ENCODE data around the gene INF2.

The INF2 gene

DNA sequence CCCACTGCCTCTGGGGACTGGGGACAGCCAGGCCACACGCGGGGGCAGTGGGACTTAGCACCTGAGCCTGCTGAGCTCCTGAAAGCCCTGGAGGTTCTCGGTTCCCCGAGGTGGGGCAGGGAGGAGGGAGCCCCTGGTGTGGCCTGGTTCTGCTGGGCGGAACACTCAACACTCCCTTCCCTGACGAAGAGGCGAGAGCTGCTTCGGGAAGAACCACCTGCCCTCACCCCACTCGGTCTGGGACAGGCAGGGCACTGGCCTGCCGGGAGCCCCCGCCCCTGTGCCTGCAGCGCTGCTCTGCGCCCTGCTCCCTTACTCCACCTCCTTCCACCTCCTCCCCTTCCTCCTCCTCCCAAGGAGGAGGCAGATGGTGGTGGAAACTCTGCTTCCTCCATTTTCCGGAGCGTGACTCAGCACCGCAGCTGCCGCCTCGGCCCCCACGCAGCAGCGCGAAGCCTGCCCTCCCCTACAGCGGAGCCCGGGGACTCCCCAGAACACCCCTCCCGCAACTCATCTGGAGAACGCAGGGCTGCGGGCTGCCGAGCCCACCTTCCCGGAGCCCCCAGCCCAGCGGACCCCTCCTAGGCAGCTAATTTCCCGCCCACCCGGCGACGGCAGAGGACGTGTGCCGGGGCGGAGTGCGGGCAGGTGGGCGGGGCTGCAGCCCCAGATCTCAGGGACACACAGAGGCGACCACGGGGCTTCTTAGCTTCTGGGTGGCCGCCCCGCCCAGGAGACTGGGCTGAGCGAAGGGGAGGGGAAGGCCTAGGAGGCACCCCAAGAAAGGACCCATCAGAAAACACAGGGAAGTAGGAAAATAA lies 11.7 kb upstream of the INF2 start:
- peak; percentile 38 for DNase-seq

DNA sequence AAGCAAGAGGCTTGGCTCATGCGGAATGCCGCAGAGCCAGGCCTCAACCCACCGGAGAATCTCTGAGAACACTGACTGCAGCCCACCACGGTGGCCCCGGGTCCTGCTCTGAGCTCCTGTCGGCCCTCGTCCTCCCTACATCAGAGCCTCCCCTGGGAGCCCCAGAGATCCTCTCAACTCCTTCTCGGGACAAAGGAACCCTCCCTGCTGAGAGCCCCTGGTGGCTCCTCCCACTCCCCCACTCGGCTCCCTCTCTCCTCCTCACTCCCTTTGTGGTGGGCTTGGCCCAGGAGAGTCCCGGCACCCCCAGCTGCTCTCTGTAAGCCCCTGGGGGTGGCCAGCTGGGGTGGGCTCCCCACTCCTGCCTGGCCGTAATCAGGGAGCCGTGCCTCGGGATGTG lies 11.1 kb upstream of the INF2 start:
- DNase-seq, result no peak

DNA sequence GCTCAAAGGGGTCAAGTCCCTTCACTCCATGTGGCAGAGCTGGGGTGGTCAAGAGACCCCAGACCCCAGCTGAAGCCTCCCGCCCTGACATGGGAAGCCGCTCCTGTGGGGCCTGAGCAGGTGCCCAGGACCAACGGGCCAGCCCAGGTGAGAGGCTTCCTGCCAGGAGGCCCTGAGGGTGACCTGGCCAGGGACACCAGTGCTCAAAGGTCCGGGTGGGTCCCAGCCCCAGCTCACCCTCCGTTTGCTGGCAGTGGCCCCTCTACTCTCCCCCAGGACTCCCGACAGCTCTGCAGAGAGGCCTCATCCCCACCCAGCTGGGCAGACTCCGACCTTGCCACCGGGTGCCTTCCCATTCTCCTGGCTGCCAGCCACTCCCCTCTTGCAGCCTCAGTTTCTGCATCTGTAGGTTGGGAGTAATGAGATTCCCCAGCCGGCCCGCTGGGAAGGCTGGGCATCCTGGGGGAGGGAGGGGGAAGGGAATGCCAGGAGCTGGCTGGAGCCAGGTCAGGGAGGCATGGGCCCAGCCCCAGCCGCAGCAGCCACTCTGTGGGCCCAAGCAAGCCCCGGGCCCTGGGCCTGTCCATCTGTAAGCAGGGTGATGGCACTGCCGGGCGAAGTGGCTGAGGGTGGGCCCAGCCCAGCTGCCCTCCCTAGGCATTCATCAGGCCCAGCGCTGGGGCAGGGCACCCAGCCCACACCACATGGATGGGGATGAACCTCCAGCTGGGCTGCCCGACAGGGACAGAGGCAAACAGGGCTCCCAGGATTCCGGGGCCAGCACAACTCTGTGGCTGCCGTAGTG lies 10.3 kb upstream of the INF2 start:
- no peak for DNase-seq

DNA sequence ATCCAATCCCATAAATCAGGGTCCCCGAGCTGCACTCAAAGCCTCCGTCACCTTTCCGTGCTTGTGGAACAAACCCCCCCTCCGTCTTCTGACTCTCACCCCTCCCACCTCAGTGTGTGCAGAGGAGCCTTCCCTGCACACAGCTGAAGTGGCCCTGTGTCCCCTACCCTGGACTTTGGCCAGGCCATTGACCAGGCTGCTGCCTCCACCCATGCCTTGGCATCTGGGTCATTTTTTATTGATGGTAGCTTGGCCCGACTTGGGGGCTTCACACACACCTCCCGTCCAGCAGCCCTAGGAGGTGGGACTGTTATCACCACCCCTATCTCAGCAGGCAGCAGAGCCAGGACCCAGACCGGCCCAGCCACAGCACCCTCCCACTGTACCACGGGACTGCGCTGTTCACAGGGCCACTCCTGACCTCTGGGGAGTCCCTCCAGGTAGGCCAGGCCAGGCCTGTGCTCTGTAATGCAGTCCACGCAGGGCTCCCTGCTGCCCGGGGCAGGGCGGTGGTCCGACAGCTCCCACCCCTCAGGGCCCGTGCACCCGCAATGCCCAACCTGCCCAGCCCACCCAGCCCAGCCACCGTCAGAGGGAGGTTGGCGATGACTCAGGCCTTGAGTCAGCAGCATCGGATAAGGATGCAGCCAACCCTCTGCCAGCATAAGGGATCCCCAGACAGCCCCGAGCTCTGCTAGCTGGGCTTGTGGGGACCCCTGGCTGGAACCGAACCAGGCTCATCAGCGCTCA lies 9.2 kb upstream of the INF2 start:
- no peak for DNase-seq

DNA sequence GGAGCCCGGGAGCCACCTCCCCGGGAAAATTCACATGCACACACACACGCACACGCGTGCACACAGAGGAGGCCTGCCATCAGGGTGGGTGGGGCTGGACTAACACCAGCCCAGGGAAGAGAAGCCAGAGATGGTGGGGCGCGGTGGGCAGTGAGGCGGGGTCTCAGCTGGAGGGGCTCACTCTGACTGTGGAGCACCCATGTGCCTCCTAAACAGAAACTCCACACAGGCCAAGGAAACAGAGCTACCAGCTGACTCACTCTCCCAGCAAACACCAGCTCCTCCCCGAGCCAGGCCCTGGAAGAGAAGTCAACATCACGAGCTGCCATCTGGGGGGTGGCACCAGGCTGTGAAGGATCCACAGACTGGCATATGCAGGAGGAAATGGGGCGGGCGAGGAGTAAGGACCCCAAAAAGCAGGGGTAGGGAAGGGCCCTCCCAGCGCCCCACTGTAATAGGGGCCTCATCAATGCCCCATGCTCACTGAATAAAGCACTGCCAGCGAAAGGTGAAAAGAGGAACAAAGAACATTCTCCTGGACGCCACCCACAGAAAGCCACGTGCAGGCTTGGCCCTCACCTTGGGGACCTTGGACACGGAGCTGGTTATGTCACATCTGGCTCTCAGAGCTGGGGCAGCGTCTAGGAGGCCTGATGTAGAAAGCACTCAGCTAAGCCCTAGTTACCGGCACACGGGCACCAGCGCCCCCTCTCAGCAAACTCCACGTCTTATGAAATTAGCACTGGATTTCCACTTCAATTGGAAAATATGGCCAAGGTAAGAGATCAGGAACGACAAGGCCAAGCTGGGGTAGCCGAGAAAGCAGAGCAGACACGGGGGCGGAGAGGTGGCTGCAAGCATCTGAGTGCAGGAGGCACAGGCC lies 8.4 kb upstream of the INF2 start:
- no peak for DNase-seq

DNA sequence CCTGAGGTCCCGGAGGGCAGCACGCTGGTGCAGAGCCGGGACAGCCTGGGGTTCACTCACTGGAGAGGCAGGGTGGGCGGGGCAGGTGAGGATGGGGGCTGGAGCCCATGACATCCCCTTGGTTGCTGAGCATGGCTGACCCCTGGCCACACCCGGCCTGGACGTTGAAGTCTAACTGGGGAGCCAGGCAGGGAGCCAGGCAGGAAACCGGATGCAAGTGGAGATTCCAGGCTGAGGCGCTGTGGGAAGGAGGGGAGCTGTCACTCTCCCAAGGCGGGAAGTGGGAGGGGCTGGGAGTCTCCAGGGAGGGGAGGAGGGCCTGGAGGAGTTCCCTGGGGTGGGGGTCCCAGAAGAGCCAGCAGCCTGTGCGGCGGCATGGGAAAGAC lies 7.7 kb upstream of the INF2 start:
- no peak for DNase-seq

DNA sequence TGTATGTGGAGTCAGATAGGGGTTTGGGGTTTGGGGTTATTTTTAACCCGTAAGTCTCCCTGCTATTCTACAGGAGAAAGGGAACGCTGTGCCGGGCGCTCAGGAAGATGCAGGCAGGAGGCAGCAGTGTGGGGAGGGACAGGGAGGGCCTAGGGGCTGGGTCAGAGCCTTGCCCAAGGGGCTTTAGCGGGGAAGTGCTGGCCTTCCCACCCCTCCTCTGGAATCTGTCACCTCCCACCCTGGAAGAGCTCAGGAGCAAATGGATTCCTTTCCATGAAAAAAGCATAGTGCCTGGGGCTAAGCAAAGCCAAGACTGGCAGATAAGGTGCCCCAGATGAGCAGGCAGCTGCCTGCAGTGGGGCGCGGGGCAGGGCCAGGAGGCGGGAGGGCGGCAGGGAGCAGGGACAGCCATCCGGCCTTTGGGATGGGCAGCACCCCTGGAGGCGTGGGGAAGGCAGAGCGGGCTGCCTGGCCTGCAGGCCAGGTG lies 7.3 kb upstream of the INF2 start:
- DNase-seq, result no peak

DNA sequence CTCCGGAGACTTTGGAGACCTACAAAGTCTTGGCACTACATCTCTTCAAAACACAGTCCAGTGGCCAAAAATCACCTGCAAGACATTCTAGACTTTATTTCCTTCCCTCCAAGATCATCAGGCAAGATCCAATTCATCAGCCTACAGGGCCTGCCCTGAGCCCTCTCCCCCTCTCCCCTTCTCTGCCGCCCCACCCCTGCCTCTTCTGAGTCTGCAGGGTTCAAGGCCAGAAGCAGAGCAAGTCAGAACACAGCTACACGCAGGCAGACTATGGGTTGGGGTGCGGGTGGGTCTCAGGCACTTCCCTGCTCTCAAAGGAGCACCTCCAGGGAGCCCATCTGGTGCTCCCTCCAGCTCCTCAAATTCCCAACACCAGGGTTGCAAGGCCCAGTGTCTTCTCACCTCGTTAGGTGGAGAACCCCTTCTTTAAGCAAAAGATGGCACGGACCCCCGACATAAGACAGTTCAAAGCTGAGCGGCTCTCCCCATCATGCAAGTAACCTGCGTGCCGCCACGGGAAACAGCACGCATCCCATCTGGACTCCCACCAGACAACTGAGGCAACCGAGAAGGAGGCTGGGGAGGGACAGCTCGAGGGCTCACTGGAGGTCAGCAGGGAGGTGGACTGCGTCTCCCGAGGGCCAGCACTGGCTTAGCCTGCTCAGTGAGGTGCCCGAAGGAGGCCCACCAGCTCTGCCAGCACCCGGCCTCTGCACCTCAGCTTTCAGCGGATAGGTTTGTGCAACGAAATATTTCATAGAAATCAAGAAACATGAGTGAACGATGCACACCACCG lies 5.6 kb upstream of the INF2 start:
- DNase-seq, result no peak

DNA sequence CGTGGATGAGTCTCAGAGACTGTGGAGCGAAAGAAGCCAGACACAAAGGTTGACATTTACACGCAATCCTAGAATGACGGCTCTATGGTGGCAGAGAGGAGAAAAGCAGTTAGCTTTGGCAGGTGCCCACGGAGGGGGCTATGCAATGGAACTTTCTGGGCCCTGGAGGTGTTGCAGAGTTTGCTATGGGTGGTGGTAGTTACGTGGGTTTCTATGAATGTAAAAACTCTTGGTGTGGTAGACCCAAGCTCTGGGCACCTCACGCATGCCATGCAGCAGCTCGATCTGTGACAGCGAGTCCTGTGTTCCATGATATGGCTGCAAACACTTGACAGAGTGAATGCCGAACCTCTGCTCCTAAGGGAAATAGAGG lies 5.0 kb upstream of the INF2 start:
- DNase-seq, result no peak

DNA sequence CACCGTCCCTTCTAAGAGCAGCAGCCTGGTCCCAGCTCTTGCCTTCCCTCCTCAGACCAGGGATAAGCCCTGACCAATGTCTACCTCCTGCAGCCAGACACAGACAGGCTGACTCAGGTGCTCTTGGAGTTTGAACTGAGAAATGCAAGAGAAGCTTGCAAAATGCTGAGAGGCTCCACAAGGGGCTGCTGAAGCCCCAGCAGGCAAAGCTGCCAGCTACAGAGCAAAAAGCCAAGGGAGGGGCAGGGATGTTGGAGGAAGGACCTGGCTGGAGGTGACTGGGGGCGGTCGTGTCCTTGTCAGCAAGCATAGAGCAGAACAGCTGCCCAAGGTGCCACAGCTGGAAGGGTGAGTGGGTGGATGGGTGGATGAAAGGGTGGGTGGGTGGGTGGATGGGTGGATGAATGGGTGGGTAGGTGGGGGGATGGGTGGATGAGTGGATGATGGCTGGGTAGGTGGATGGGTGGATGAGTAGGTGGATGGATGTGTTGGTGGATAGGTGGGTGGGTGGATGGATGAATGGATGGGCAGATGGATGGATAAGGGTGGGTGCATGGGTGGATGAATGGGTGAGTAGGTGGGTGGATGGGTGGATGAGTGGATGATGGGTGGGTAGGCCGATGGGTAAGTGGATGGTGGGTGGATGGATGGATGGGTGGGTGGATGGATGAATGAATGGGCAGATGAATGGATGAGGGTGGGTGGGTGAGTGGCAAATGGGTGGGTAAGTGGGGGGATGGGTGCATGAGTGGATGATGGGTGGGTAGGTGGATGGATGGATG lies 4.0 kb upstream of the INF2 start:
- no peak for DNase-seq

DNA sequence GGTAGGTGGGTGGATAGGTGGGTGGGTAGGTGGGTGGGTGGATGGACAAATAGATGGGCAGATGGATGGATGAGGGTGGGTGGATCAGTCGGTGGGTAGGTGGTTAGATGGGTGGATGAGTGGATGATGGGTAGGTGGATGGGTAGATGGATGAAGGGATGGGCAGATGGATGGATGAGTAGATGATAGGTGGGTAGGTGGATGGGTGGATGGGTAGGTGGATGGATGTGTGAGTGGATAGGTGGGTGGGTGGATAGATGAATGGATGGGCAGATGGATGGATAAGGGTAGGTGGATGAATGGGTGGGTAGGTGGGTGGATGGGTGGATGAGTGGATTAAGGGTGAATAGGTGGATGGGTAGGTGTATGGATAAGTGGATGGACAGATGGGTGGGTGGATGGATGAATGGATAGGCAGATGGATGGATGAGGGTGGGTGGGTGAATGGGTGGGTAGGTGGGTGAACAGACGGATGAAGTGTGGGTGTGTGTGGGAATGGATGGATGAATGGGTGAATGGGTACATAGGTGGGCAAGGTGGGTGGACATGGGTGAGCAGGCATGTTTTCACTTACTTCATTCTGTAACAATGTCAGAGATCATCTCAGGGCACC lies 3.3 kb upstream of the INF2 start:
- no peak for DNase-seq

DNA sequence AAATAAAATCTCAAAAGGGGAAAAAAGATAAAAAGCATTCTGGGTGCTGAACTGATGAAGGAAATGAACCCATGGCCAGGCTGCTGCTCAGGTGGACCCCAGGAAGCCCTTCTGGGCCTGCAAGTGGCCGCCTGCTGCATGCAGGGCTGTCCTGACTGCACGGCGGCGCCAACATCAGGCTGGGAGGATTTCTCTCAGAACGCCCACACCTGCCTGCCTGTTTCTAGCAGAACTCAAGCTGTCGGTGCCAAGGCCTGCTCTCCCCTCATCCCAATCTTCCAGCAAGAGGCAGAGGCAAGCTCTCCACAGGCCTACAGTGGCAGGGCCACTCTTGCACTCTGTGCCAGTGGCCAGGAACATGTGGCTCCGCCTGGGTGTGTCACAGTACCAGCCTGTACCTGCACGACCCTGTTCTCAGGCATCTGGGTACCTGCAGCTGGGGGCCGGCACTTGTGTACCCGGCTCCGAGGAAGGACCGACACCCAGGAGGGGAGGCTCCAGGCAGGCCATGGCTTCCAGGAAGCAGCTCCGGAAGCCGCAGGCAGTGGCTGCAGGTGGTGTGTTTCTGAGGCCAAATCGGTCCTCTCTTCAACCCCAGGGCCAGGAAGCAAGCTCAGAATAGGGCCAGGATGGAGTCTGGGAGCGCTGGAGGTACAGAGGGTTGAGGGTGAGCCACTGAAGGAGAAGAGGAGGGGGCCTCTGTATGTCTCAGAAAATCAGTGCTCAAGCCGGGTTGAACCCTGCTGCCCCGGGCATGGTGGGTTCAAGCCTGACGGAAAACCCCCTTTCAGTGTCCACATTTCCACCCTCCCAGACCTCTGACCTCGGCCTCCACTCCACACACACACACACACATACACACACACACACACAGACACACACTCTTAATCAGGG lies 2.5 kb upstream of the INF2 start:
- no peak for DNase-seq

DNA sequence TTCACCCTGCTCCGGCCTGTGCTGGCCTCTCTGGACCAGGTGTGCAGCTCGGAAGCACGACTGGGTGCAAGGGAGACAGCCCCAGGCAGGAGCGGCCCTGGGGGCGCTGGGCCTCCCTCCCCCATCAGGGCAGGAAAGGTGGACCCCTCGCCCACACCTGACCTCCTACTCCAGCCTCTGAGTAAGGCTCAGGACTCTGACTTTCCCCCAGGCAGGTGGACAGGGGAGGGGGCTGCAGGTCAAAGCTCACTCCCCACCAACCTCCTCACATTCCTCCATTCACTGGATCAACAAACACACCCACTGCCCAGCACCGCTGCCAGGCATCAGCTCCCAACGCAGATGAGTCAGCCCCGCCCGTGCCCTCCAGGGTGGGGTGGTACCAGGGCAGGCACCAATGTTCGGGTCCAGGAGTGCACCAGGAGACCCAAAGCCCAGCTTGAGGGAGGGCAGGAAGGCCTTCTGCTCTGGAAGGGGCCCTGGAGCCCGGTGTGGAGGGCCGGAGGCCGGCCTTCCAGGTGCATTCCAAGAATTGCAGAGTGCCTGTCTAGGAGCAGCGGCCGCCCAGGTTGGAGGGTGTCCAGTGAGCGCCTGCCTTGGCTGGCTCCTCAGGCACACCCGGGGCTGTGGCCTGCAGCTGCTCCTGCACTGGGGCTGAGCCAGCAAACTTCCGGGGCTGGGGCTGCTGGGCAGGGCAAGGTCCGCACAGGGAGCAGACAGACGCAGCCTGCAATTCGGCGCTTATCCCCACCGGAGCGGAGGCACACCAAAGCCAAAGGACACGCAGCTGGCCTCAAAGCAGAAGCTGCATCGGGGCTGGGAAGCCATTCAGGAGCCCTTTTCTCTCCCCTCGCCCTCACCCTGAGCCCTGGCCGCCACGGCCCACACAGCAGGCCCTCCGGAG lies 1.6 kb upstream of the INF2 start:
- DNase-seq, result no peak

DNA sequence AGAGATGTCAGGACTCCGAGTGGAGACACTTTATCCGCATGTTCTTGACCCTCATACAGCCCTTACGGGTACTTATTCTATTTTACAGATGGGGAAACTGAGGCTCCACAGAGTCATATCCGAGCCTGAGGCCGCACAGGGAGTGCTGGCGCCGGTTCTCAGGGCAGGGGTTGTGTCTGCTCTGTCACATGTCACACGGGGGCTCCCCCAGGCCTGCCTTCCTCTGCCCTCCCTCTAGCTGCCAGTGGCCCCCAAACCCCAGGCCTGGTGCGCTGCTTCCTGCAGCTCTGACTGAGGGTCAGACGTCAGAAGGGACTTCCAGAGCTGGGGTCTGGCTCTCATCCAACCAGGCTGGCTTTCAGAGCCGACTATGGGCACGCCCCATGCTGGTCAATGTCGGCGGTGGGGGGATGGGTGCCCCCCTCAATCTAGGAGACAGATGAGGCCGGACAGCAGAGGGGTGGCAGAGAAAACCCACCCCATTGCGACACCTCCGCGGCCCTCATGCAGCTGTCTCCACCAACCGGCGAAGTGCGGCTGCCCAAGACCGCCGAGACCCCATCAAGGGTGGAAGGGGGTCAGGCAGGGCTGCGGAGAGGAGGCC lies 811 bp upstream of the INF2 start:
- no peak for DNase-seq

DNA sequence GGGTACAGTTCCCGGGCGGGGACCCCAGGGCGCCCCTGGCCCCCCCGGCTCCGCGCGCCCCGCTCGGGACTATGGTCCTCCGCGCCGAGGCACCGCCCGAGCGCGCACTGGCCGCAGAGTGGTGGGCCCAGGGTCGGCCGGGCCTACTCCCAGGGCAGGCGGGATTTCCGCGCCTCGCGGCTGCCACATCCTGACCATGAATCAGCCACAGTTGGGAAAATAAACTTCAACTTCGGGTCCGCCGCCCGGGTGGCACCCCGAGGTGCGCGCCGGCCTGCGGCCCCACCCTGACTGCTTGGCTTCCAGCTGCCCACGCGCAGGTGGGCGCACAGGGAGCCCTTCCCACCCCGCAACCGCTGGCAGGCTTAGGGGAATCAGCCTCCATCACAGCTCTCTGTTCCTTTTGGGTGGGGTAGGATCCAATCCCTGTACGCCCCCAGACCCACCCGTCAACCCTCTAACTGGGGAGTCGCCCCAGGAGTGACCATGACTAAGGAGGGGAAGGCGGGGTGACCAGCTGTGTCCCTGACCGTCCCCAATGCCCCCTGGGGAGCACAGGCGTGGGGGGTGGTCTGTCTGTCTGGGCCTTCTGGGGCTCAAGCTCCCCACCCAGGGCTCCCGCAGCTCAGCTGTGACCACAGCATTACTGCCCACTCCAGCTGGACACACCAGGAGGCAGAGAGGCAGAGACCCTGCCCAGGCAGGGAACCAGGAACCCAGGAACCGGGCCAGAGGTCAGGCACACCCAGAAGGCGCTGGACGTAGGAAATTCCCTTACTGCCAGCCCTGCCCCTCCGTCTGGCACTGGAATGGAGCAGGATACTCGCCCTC lies 678 bp downstream of the INF2 start:
- DNase-seq, result no peak

DNA sequence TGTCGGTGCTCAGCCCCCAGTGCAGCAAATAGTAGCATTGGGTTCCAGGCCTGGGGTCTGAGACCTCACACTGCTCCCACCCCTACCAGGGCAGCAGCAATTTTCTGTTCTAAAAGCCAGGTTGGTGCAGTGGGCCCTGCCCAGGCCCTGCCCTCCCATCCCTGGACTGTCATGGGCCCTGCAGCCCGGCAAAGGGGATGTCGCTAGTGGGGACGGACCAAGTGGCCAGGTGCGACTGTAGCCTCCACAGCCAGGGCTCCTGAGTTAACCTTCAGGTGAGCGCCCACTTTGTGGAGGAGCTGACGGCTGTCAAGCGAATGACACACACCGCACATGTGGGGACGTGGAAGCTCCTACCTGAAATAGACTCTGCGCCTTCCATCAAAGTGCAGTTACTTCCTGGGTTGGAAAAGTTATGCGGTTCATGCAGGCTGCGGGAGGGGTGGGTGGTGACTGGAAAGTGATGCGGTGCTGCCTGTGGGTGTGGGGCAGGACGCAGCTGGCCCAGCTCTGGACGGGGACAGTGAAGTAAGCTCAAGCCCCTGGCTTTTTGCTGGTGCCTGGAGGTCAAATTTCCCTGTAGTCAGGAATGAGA lies 1.5 kb downstream of the INF2 start:
- DNase-seq, result no peak

Data from effector CD8-positive, alpha-beta T cell (primary cell).